Measurements from ENCODE around the gene TRIM59.

TRIM59 gene

GRCh38 chr3:160445854-160446253, 3.7 kb downstream of the TRIM59 start:
- H3K4me1 ChIP-seq (ENCODE audit: control insufficient read depth, insufficient read depth, low read length, poor library complexity, severe bottlenecking) = peaks cover 9% of the 10 kb centered on the region
- H3K9me3 ChIP-seq (ENCODE audit: control insufficient read depth, low read length) = no peaks in the 10 kb centered on the region
- H3K4me3 ChIP-seq (ENCODE audit: insufficient read depth, low read depth, low read length, poor library complexity, severe bottlenecking) = no peak overlapping the region
- no peak for DNase-seq
- H3K36me3 ChIP-seq (ENCODE audit: control insufficient read depth, insufficient read depth, low read length) = no peaks in the 10 kb centered on the region
- no peaks in the 10 kb centered on the region for H3K27me3 ChIP-seq (replicated peaks; ENCODE audit: control insufficient read depth, insufficient read depth, low read length, poor library complexity, severe bottlenecking)
- H3K27ac ChIP-seq (ENCODE audit: insufficient read depth, low read length, poor library complexity, severe bottlenecking) = no peak overlapping the region

DNA sequence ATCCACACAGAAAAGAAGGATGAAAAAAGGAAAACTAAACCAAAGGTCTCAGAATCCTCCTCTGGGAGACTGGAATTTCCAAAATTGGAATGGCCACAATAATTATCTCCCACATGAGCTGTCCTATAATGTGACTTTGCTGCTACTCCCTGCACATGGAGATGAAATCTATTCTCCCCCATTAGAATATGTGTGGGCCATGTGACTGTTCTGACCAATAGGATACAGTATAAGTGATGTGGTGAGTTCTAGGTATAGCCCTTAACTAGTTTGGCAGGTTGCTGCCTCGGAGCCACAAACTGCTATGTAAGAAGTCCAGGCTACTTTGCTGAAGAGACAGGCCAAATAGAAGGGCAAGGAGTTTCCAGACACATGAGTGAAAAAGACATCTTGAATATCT, 5.2 kb downstream of the TRIM59 start:
- Histone ChIP-seq H3K4me3 (ENCODE audit: insufficient read depth, low read depth, low read length, poor library complexity, severe bottlenecking) (no peak overlapping the region), H3K9me3 (ENCODE audit: control insufficient read depth, low read length) (no peaks in the 10 kb centered on the region), H3K27ac (ENCODE audit: insufficient read depth, low read length, poor library complexity, severe bottlenecking) (no peak overlapping the region), H3K36me3 (ENCODE audit: control insufficient read depth, insufficient read depth, low read length) (peaks cover 5% of the 10 kb centered on the region), H3K4me1 (ENCODE audit: control insufficient read depth, insufficient read depth, low read length, poor library complexity, severe bottlenecking) (peaks cover 5% of the 10 kb centered on the region), H3K27me3 (replicated peaks; ENCODE audit: control insufficient read depth, insufficient read depth, low read length, poor library complexity, severe bottlenecking) (no peaks in the 10 kb centered on the region)
- no peak for DNase-seq

GRCh38 chr3:160440687-160441086, 8.9 kb downstream of the TRIM59 start:
- no peak overlapping the region for H3K27ac ChIP-seq (ENCODE audit: insufficient read depth, low read length, poor library complexity, severe bottlenecking)
- H3K27me3 ChIP-seq (replicated peaks; ENCODE audit: control insufficient read depth, insufficient read depth, low read length, poor library complexity, severe bottlenecking) = no peaks in the 10 kb centered on the region
- DNase-seq = no peak
- peaks cover 7% of the 10 kb centered on the region for H3K36me3 ChIP-seq (ENCODE audit: control insufficient read depth, insufficient read depth, low read length)
- no peaks in the 10 kb centered on the region for H3K9me3 ChIP-seq (ENCODE audit: control insufficient read depth, low read length)
- peaks cover 3% of the 10 kb centered on the region for H3K4me1 ChIP-seq (ENCODE audit: control insufficient read depth, insufficient read depth, low read length, poor library complexity, severe bottlenecking)
- no peak overlapping the region for H3K4me3 ChIP-seq (ENCODE audit: insufficient read depth, low read depth, low read length, poor library complexity, severe bottlenecking)

DNA sequence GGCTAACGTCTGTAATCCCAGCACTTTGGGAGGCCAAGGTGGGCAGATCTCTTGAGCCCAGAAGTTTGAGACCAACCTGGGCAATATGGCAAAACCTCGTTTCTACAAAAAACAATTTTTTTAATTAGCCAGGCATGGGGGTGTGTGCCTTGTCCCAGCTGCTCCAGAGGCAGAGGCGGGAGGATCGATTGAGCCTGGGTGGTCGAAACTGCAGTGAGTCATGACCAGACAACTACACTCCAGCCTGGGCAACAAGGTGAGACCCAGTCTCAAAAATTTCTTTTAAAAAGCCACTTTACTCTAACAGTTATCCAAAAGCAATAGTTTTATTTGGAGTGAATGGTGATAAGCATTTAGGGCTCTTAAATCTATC, 12.5 kb downstream of the TRIM59 start:
- no peak for DNase-seq
- H3K27ac ChIP-seq (ENCODE audit: insufficient read depth, low read length, poor library complexity, severe bottlenecking) = peak overlapping the region; percentile 12
- H3K4me1 ChIP-seq (ENCODE audit: control insufficient read depth, insufficient read depth, low read length, poor library complexity, severe bottlenecking) = peaks cover 3% of the 10 kb centered on the region
- H3K9me3 ChIP-seq (ENCODE audit: control insufficient read depth, low read length) = no peaks in the 10 kb centered on the region
- peaks cover 18% of the 10 kb centered on the region for H3K36me3 ChIP-seq (ENCODE audit: control insufficient read depth, insufficient read depth, low read length)
- H3K27me3 ChIP-seq (replicated peaks; ENCODE audit: control insufficient read depth, insufficient read depth, low read length, poor library complexity, severe bottlenecking) = no peaks in the 10 kb centered on the region
- no peak overlapping the region for H3K4me3 ChIP-seq (ENCODE audit: insufficient read depth, low read depth, low read length, poor library complexity, severe bottlenecking)

DNA sequence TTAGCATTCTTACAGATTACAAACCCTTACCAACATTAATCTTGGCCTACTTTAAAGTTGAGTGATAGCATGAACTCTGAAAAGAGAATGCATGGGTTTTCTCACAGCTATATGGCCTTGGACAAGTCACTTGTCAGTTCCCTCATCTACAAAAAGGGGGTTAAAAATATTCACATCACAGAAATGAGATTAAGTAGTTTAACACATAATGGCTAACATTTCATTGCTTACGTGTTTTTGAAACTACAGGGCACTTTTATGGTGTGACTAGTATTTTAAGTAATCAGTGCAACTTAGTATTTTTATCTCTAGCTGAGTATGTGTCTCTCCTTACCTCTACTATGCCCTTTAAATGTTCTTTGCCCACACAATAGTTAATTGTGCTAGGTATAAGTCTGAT, 13.8 kb downstream of the TRIM59 start:
- peaks cover 3% of the 10 kb centered on the region for H3K4me1 ChIP-seq (ENCODE audit: control insufficient read depth, insufficient read depth, low read length, poor library complexity, severe bottlenecking)
- H3K9me3 ChIP-seq (ENCODE audit: control insufficient read depth, low read length) = no peaks in the 10 kb centered on the region
- no peak overlapping the region for H3K4me3 ChIP-seq (ENCODE audit: insufficient read depth, low read depth, low read length, poor library complexity, severe bottlenecking)
- peaks cover 27% of the 10 kb centered on the region for H3K36me3 ChIP-seq (ENCODE audit: control insufficient read depth, insufficient read depth, low read length)
- DNase-seq = no peak
- H3K27me3 ChIP-seq (replicated peaks; ENCODE audit: control insufficient read depth, insufficient read depth, low read length, poor library complexity, severe bottlenecking) = no peaks in the 10 kb centered on the region
- H3K27ac ChIP-seq (ENCODE audit: insufficient read depth, low read length, poor library complexity, severe bottlenecking) = no peak overlapping the region

DNA sequence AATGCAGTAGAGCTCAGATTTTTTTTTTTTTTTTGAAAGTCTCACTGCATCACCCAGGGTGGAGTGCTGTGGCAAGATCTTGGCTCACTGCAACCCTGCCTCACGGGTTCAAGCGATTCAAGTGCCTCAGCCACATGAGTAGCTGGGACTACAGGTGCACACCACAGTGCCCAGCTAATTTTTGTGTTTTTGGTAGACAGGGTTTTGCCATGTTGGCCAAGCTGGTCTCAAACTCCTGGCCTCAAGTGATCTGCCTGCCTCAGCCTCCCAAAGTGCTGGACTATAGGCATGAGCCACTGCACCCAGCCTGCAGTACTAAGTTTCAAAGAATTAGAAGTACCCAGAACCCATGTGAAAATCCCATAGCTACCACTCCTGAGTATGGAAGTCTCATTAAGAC, 14.5 kb downstream of the TRIM59 start:
- no peaks in the 10 kb centered on the region for H3K9me3 ChIP-seq (ENCODE audit: control insufficient read depth, low read length)
- no peak overlapping the region for H3K4me3 ChIP-seq (ENCODE audit: insufficient read depth, low read depth, low read length, poor library complexity, severe bottlenecking)
- no peak for DNase-seq
- H3K27me3 ChIP-seq (replicated peaks; ENCODE audit: control insufficient read depth, insufficient read depth, low read length, poor library complexity, severe bottlenecking) = no peaks in the 10 kb centered on the region
- peaks cover 3% of the 10 kb centered on the region for H3K4me1 ChIP-seq (ENCODE audit: control insufficient read depth, insufficient read depth, low read length, poor library complexity, severe bottlenecking)
- no peak overlapping the region for H3K27ac ChIP-seq (ENCODE audit: insufficient read depth, low read length, poor library complexity, severe bottlenecking)
- H3K36me3 ChIP-seq (ENCODE audit: control insufficient read depth, insufficient read depth, low read length) = peaks cover 25% of the 10 kb centered on the region

GRCh38 chr3:160434071-160434470, 15.5 kb downstream of the TRIM59 start:
- peaks cover 3% of the 10 kb centered on the region for H3K4me1 ChIP-seq (ENCODE audit: control insufficient read depth, insufficient read depth, low read length, poor library complexity, severe bottlenecking)
- H3K9me3 ChIP-seq (ENCODE audit: control insufficient read depth, low read length) = no peaks in the 10 kb centered on the region
- no peak overlapping the region for H3K27ac ChIP-seq (ENCODE audit: insufficient read depth, low read length, poor library complexity, severe bottlenecking)
- H3K27me3 ChIP-seq (replicated peaks; ENCODE audit: control insufficient read depth, insufficient read depth, low read length, poor library complexity, severe bottlenecking) = no peaks in the 10 kb centered on the region
- DNase-seq = no peak
- peaks cover 25% of the 10 kb centered on the region for H3K36me3 ChIP-seq (ENCODE audit: control insufficient read depth, insufficient read depth, low read length)
- no peak overlapping the region for H3K4me3 ChIP-seq (ENCODE audit: insufficient read depth, low read depth, low read length, poor library complexity, severe bottlenecking)

DNA sequence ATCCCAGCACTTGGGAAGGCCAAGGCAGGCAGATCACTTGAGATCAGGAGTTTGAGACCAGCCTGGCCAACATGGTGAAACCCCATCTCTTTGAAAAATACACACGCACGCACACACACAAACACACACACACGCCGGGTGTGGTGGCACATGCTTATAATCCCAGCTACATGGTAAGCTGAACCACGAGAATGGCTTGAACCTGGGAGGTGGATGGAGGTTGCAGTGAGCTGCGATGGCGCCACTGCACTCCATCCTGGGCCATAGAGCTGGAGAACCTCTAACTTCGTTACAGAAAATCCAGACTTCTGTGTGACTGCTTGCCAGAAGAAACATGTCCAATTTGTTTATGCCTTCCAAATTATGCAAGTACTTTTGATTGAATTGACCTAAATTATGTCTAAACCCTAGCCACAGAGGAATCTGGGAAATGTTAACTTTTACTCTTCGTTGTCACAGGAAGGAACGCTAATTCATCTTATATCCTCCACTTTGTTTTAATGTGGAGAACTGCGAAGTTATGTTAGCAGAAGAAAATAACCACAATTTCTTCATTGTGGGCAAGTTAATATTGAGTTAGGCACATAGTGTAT, 21.7 kb downstream of the TRIM59 start:
- Histone ChIP-seq H3K36me3 (ENCODE audit: control insufficient read depth, insufficient read depth, low read length) (peaks cover 53% of the 10 kb centered on the region), H3K27me3 (replicated peaks; ENCODE audit: control insufficient read depth, insufficient read depth, low read length, poor library complexity, severe bottlenecking) (no peaks in the 10 kb centered on the region), H3K9me3 (ENCODE audit: control insufficient read depth, low read length) (no peaks in the 10 kb centered on the region), H3K4me3 (ENCODE audit: insufficient read depth, low read depth, low read length, poor library complexity, severe bottlenecking) (no peak overlapping the region), H3K27ac (ENCODE audit: insufficient read depth, low read length, poor library complexity, severe bottlenecking) (no peak overlapping the region), H3K4me1 (ENCODE audit: control insufficient read depth, insufficient read depth, low read length, poor library complexity, severe bottlenecking) (no peaks in the 10 kb centered on the region)
- DNase-seq = no peak

DNA sequence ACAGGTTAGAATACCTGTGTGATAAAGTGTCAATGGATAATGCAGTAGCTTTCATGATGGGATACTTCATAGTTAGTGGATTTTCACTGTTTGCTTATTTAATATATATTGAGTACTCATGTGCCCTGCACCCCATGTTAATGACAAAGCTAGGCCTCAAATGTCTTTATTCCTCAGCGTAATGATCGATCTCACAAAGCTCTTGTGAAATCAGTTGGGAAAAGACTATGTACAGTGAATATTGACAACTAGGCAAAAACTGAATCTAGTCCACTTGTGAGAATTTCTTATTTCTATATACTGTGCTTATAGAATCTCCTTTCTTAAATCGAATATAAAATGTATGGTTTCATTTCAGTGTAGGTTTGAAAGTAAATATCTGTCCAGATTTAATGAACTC, 32.3 kb downstream of the TRIM59 start:
- no peak overlapping the region for H3K27ac ChIP-seq (ENCODE audit: insufficient read depth, low read length, poor library complexity, severe bottlenecking)
- no peak for DNase-seq

DNA sequence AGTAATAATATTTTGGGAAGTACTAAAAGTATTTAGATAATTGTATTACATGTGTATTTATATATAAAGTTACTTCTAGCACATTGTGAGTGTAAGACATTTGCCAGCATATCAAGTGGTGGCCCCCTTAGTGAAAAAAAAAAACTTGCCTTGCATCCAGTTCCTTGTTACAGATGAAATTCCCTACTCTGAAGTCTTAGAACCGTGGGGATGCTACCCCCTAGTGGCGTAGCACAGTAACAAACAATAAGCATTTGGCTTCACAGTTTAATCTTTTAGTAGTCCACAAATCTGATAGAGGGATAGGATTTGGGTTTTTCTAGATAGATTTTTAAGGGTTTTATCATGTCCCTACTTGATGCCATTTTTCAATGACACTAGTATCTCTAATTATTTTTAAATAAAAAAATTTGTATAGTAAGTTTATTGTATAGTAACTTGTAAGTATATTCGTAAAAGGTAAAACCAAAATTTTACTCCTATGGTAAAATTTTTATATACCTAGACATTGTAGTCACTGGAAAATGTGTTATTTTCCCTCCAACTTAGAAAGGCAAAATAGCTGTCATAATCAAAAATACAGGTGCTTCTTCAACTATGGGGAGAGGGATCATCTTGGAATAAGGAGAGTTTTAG, 35.9 kb downstream of the TRIM59 start:
- no peaks in the 10 kb centered on the region for H3K9me3 ChIP-seq (ENCODE audit: control insufficient read depth, low read length)
- peak; percentile 28 to 60 (median 40) for DNase-seq
- H3K27me3 ChIP-seq (replicated peaks; ENCODE audit: control insufficient read depth, insufficient read depth, low read length, poor library complexity, severe bottlenecking) = no peaks in the 10 kb centered on the region
- peaks cover 13% of the 10 kb centered on the region for H3K36me3 ChIP-seq (ENCODE audit: control insufficient read depth, insufficient read depth, low read length)
- H3K4me3 ChIP-seq (ENCODE audit: insufficient read depth, low read depth, low read length, poor library complexity, severe bottlenecking) = no peak overlapping the region
- H3K27ac ChIP-seq (ENCODE audit: insufficient read depth, low read length, poor library complexity, severe bottlenecking) = no peak overlapping the region
- no peaks in the 10 kb centered on the region for H3K4me1 ChIP-seq (ENCODE audit: control insufficient read depth, insufficient read depth, low read length, poor library complexity, severe bottlenecking)

More for the DNA sequence above, 32.3 kb downstream of the TRIM59 start:
- no peaks in the 10 kb centered on the region for H3K4me1 ChIP-seq (ENCODE audit: control insufficient read depth, insufficient read depth, low read length, poor library complexity, severe bottlenecking)
- no peaks in the 10 kb centered on the region for H3K27me3 ChIP-seq (replicated peaks; ENCODE audit: control insufficient read depth, insufficient read depth, low read length, poor library complexity, severe bottlenecking)
- no peak overlapping the region for H3K4me3 ChIP-seq (ENCODE audit: insufficient read depth, low read depth, low read length, poor library complexity, severe bottlenecking)
- H3K36me3 ChIP-seq (ENCODE audit: control insufficient read depth, insufficient read depth, low read length) = peaks cover 11% of the 10 kb centered on the region
- H3K9me3 ChIP-seq (ENCODE audit: control insufficient read depth, low read length) = no peaks in the 10 kb centered on the region

All from effector memory CD4-positive, alpha-beta T cell (primary cell).